SK-N-SH treated with all-trans-retinoic acid at 6 μM for 48 hours (cell line): ENCODE results near the gene PLPP6.

Experiments
- ATAC-seq: fragments of 200-7000 bp; cut with Tn5 transposase; 3 replicates; pipeline ENCODE4 v1.9.1; 2020; ENCODE audit warnings: mild to moderate bottlenecking, moderate library complexity
- BACH2 ChIP-seq: fragments of 250-450 bp; sonication (Bioruptor Pico); IDR thresholded peaks from 2 replicates; pipeline ENCODE4 v1.9.0; 2021; ENCODE audit warnings: mild to moderate bottlenecking, borderline replicate concordance
- CSDC2 ChIP-seq: fragments of 250-450 bp; sonication (Bioruptor Pico); IDR thresholded peaks from 2 replicates; pipeline ENCODE4 v1.5.0; 2020; ENCODE audit warnings: mild to moderate bottlenecking, moderate library complexity
- ISL1 ChIP-seq: fragments of 250-450 bp; sonication (Bioruptor Pico); IDR thresholded peaks from 2 replicates; pipeline ENCODE4 v2.1.2; 2022; ENCODE audit warnings: mild to moderate bottlenecking, moderate library complexity
- OSR1 ChIP-seq: fragments of 250-450 bp; sonication (Bioruptor Pico); IDR thresholded peaks from 2 replicates; pipeline ENCODE4 v1.8.0; 2022; ENCODE audit warnings: moderate library complexity, mild to moderate bottlenecking, inconsistent platforms
- PATZ1 ChIP-seq: fragments of 250-450 bp; sonication (Bioruptor Pico); IDR thresholded peaks from 2 replicates; pipeline ENCODE4 v1.8.0; 2020; ENCODE audit warnings: mild to moderate bottlenecking, moderate library complexity, borderline replicate concordance
- SNAI2 ChIP-seq: fragments of 250-450 bp; sonication (Bioruptor Pico); IDR thresholded peaks from 2 replicates; pipeline ENCODE4 v1.5.0; 2020; ENCODE audit warnings: mild to moderate bottlenecking, moderate library complexity
- TCF4 ChIP-seq: fragments of 250-450 bp; sonication (Bioruptor Pico); IDR thresholded peaks from 2 replicates; pipeline ENCODE4 v1.8.0; 2021; ENCODE audit warnings: mild to moderate bottlenecking, moderate library complexity, borderline replicate concordance
- ZC3H10 ChIP-seq: fragments of 250-450 bp; sonication (Bioruptor Pico); IDR thresholded peaks from 2 replicates; pipeline ENCODE4 v1.5.1; 2021; ENCODE audit warnings: mild to moderate bottlenecking, moderate library complexity
- ZFP3 ChIP-seq: fragments of 250-450 bp; sonication (Bioruptor Pico); IDR thresholded peaks from 2 replicates; pipeline ENCODE4 v1.5.0; 2020; ENCODE audit warnings: mild to moderate bottlenecking, moderate library complexity
- ZFP30 ChIP-seq: fragments of 450-650 bp; formaldehyde crosslinking; IDR thresholded peaks from 2 replicates; pipeline ENCODE4 v1.5.0; 2022; ENCODE audit warnings: mild to moderate bottlenecking, moderate library complexity
- ZNF565 ChIP-seq: fragments of 450-650 bp; formaldehyde crosslinking; conservative IDR thresholded peaks from 2 replicates; pipeline ENCODE4 v1.5.0; 2020; ENCODE audit warnings: low read depth, mild to moderate bottlenecking, moderate library complexity
- ZNF8 ChIP-seq: fragments of 450-650 bp; formaldehyde crosslinking; IDR thresholded peaks from 2 replicates; pipeline ENCODE4 v1.5.0; 2020; ENCODE audit warnings: mild to moderate bottlenecking, moderate library complexity
- TF ChIP-seq, protein P1 (sequence below): fragments of 250-450 bp; sonication (Bioruptor Pico); IDR thresholded peaks from 2 replicates; pipeline ENCODE4 v1.5.1; 2021; ENCODE audit warnings: mild to moderate bottlenecking, moderate library complexity
- TF ChIP-seq, protein P2 (sequence below): fragments of 250-450 bp; sonication (Bioruptor Pico); IDR thresholded peaks from 2 replicates; pipeline ENCODE4 v1.5.0; 2020; ENCODE audit warnings: mild to moderate bottlenecking, moderate library complexity
- TF ChIP-seq, protein P3 (sequence below): fragments of 250-450 bp; sonication (Bioruptor Pico); IDR thresholded peaks from 2 replicates; pipeline ENCODE4 v1.5.1; 2020; ENCODE audit warnings: low read depth, mild to moderate bottlenecking, moderate library complexity

Gene PLPP6

DNA sequence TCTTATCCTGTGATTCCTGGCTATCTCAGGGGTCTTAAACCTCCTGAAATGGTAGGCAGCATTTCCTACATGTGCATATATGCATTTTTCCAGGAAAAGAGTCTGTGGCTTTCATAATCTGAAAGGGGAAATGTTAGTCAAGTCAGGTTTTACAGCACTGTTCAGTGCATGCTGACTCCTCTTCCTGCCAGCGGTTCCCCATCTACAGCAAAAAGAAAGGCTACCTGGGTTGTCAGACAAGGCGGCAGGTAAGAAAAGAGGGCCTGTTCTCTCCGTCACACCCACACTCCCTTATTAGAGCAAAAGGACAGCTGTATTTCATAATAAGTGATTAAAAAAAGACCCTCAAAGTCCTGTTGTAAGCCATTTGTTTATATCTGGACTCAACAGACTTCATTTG is 8.5 kb downstream of the PLPP6 start (continued):
- TF ChIP-seq PATZ1 (CRISPR knock-in tag) (no peak), CSDC2 (CRISPR knock-in tag) (no peak), BACH2 (CRISPR knock-in tag) (no peak)
- TF ChIP-seq, protein P1, sequence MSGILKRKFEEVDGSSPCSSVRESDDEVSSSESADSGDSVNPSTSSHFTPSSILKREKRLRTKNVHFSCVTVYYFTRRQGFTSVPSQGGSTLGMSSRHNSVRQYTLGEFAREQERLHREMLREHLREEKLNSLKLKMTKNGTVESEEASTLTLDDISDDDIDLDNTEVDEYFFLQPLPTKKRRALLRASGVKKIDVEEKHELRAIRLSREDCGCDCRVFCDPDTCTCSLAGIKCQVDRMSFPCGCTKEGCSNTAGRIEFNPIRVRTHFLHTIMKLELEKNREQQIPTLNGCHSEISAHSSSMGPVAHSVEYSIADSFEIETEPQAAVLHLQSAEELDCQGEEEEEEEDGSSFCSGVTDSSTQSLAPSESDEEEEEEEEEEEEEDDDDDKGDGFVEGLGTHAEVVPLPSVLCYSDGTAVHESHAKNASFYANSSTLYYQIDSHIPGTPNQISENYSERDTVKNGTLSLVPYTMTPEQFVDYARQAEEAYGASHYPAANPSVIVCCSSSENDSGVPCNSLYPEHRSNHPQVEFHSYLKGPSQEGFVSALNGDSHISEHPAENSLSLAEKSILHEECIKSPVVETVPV (CRISPR knock-in tag) = no peak
- TF ChIP-seq, all 23 proteins: peak for 0

GRCh38 chr9:4671737-4672136 is 9.6 kb downstream of the PLPP6 start:
- TF ChIP-seq ZC3H10 (CRISPR knock-in tag) (no peak), PATZ1 (CRISPR knock-in tag) (no peak)
- TF ChIP-seq, protein P2, sequence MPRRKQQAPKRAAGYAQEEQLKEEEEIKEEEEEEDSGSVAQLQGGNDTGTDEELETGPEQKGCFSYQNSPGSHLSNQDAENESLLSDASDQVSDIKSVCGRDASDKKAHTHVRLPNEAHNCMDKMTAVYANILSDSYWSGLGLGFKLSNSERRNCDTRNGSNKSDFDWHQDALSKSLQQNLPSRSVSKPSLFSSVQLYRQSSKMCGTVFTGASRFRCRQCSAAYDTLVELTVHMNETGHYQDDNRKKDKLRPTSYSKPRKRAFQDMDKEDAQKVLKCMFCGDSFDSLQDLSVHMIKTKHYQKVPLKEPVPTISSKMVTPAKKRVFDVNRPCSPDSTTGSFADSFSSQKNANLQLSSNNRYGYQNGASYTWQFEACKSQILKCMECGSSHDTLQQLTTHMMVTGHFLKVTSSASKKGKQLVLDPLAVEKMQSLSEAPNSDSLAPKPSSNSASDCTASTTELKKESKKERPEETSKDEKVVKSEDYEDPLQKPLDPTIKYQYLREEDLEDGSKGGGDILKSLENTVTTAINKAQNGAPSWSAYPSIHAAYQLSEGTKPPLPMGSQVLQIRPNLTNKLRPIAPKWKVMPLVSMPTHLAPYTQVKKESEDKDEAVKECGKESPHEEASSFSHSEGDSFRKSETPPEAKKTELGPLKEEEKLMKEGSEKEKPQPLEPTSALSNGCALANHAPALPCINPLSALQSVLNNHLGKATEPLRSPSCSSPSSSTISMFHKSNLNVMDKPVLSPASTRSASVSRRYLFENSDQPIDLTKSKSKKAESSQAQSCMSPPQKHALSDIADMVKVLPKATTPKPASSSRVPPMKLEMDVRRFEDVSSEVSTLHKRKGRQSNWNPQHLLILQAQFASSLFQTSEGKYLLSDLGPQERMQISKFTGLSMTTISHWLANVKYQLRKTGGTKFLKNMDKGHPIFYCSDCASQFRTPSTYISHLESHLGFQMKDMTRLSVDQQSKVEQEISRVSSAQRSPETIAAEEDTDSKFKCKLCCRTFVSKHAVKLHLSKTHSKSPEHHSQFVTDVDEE (CRISPR knock-in tag) = no peak
- ATAC-seq = no peak

DNA sequence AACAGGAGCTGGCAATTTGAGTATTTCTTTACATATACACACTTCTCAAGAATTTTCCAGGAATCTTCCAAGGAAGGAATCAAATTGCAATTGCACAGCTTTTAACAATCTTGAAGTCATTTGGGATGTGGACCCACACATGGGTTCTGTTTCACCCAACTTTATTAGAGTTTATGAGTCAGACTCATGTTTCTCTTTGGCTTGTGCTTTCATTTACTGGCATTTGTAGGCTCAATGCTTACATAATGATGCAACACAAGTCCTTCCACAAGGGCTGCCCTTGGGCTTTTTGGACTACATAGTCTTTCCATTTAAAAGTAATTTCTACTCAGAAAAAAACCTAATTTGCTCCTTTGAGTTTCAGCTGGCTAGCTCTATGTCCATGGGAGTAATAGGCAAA is 12.7 kb downstream of the PLPP6 start:
- no peak for TF ChIP-seq ZC3H10 (CRISPR knock-in tag)
- TF ChIP-seq SNAI2 = no peak
- no peak for TF ChIP-seq ZNF565 (CRISPR knock-in tag)
- TF ChIP-seq OSR1 (CRISPR knock-in tag) = no peak
- no peak for TF ChIP-seq ISL1 (CRISPR knock-in tag)
- TF ChIP-seq ZFP30 (CRISPR knock-in tag) = no peak
- TF ChIP-seq, protein P3, sequence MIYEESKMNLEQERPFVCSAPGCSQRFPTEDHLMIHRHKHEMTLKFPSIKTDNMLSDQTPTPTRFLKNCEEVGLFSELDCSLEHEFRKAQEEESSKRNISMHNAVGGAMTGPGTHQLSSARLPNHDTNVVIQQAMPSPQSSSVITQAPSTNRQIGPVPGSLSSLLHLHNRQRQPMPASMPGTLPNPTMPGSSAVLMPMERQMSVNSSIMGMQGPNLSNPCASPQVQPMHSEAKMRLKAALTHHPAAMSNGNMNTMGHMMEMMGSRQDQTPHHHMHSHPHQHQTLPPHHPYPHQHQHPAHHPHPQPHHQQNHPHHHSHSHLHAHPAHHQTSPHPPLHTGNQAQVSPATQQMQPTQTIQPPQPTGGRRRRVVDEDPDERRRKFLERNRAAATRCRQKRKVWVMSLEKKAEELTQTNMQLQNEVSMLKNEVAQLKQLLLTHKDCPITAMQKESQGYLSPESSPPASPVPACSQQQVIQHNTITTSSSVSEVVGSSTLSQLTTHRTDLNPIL (CRISPR knock-in tag) = no peak
- TF ChIP-seq TCF4 (CRISPR knock-in tag) = no peak
- TF ChIP-seq, protein P2 (CRISPR knock-in tag) = no peak
- ATAC-seq = peak; percentile 6; the same call in 1 of the 3 replicates

GRCh38 chr9:4677392-4677791 is 15.3 kb downstream of the PLPP6 start:
- no peak for ATAC-seq
- TF ChIP-seq ISL1 (CRISPR knock-in tag) = no peak
- TF ChIP-seq PATZ1 (CRISPR knock-in tag) = no peak
- TF ChIP-seq, protein P2 (CRISPR knock-in tag) = no peak
- no peak for TF ChIP-seq ZFP3 (CRISPR knock-in tag)
- no peak for TF ChIP-seq ZNF8 (CRISPR knock-in tag)
- TF ChIP-seq SNAI2 = no peak
- TF ChIP-seq, protein P1 (CRISPR knock-in tag) = no peak
